Measurements from ENCODE around the gene IPPK.

IPPK gene

DNA sequence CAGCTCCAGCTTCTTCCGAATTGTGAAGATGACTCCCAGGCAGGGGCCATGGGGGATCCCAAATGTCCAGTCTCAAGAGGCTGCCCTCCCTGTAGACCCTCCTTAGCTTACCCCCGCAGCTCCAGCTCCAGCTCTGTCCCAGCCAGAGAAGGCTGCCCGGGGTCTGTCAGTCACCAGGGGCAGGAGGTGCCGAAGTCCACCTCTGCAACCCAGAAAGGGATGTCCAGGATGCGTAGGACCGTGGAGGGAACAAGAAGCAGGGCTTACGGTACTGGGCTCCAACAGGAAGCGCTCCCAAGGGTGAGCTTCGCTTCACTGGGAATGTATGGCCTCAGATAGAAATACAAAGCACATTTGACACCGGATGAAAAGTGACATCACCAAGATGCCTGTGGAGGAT, 6.0 kb downstream of the IPPK start:
- H3K27ac Mint-ChIP-seq, result no peak overlapping the region
- peaks cover 71% of the 10 kb centered on the region for H3K4me1 Mint-ChIP-seq
- H3K36me3 Mint-ChIP-seq (ENCODE audit: low read depth), result peaks cover 7% of the 10 kb centered on the region
- TF ChIP-seq, protein P1, sequence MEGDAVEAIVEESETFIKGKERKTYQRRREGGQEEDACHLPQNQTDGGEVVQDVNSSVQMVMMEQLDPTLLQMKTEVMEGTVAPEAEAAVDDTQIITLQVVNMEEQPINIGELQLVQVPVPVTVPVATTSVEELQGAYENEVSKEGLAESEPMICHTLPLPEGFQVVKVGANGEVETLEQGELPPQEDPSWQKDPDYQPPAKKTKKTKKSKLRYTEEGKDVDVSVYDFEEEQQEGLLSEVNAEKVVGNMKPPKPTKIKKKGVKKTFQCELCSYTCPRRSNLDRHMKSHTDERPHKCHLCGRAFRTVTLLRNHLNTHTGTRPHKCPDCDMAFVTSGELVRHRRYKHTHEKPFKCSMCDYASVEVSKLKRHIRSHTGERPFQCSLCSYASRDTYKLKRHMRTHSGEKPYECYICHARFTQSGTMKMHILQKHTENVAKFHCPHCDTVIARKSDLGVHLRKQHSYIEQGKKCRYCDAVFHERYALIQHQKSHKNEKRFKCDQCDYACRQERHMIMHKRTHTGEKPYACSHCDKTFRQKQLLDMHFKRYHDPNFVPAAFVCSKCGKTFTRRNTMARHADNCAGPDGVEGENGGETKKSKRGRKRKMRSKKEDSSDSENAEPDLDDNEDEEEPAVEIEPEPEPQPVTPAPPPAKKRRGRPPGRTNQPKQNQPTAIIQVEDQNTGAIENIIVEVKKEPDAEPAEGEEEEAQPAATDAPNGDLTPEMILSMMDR (IDR thresholded peaks at IDR 0.05), result no peak
- no peak for DNase-seq
- peaks cover 2% of the 10 kb centered on the region for H3K27me3 Mint-ChIP-seq (ENCODE audit: low read depth, poor library complexity)
- no peaks in the 10 kb centered on the region for H3K9me3 Mint-ChIP-seq
- H3K4me3 Mint-ChIP-seq, result no peak overlapping the region

DNA sequence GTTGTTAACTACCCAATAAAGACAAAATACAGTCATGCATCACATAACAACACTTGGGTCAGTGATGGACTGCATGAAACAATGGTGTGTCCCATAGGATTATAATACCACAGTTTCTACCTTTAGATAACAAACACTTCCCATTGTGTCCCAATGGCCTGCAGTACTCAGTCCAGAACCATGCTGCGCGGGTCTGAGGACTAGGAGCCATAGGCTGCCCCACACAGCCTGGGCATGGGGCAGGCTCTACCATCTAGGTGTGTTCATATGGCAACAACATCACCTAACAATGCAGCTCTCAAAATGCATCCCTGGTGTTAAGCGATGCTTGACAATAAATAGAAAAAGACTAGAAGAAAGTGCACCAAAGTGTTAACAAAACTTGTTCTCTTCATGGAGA, 6.8 kb downstream of the IPPK start:
- DNase-seq, result no peak
- Mint-ChIP-seq H3K27ac (no peak overlapping the region), H3K27me3 (ENCODE audit: low read depth, poor library complexity) (no peaks in the 10 kb centered on the region), H3K4me1 (peaks cover 63% of the 10 kb centered on the region), H3K36me3 (ENCODE audit: low read depth) (peaks cover 7% of the 10 kb centered on the region), H3K4me3 (no peak overlapping the region), H3K9me3 (no peaks in the 10 kb centered on the region)
- TF ChIP-seq, protein P1 (IDR thresholded peaks at IDR 0.05), result no peak

DNA sequence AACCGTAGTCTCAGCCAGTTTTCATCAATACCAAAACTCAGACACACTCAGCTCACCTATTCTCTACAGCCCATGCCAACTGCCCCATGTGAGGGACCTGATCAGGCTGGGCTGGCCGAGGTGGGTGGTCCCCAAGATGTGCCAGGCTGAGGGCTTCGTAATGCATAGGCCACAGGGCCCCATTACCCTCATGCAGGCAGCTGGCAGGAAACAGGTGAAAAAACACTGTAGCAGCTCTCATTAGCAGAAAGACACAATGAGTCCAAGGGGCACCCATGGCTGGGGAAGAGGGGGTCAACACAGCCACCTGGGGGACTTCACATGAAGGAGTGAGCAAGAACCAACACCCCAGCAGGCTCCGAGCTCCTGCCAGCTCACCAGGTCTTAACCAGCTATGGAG, 8.2 kb downstream of the IPPK start:
- peaks cover 53% of the 10 kb centered on the region for H3K4me1 Mint-ChIP-seq
- no peaks in the 10 kb centered on the region for H3K36me3 Mint-ChIP-seq (ENCODE audit: low read depth)
- DNase-seq, result no peak
- H3K27me3 Mint-ChIP-seq (ENCODE audit: low read depth, poor library complexity), result no peaks in the 10 kb centered on the region
- peak overlapping the region; percentile 25 for H3K27ac Mint-ChIP-seq
- TF ChIP-seq, protein P1 (IDR thresholded peaks at IDR 0.05), result no peak
- no peak overlapping the region for H3K4me3 Mint-ChIP-seq
- no peaks in the 10 kb centered on the region for H3K9me3 Mint-ChIP-seq

DNA sequence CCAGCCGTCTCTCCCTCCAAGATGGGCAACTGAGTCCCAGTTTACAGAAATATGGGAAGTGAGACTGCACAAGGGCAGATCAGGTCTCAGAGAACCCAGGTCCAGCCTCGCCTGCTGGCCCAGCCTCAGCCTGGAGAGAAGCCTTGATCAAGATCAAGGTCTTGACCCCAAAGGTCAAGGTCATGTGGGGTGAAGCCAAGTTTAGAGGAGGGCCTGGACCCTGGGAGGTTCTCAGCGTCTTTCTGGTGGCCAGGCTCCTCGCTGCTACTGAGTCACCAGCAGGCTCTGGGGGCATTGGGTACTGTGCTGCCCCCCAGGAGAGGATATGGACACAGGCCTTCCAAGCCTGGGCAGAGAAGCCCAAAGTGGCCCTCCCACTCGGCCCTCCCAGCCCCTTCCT, 8.8 kb downstream of the IPPK start:
- DNase-seq, result no peak
- Mint-ChIP-seq H3K27me3 (ENCODE audit: low read depth, poor library complexity) (no peaks in the 10 kb centered on the region), H3K4me1 (peaks cover 49% of the 10 kb centered on the region), H3K9me3 (no peaks in the 10 kb centered on the region), H3K36me3 (ENCODE audit: low read depth) (peaks cover 4% of the 10 kb centered on the region), H3K4me3 (no peak overlapping the region), H3K27ac (peak overlapping the region; percentile 57)
- TF ChIP-seq, protein P1 (IDR thresholded peaks at IDR 0.05), result no peak

DNA sequence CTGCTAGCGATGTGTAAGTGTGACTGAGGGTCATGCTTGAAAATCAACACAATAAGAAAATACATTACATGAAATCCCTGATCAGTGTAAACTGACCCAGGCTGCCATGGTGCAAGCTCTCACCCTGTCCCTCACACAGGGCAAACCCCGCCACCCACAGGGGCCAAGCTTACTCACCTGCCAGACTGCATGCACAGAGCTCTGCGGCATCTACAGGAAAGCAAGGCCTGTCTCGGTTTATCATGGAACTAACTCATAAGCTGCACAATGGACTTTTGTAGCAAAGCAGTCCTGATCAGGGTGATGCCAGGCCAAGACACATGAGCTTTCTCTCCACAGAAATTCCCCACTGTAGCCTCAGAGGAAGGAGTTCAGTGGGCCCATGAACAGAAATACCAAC, 9.7 kb downstream of the IPPK start:
- Mint-ChIP-seq H3K4me1 (peaks cover 43% of the 10 kb centered on the region), H3K4me3 (peak overlapping the region; percentile 59), H3K27me3 (ENCODE audit: low read depth, poor library complexity) (no peaks in the 10 kb centered on the region), H3K36me3 (ENCODE audit: low read depth) (peaks cover 9% of the 10 kb centered on the region), H3K27ac (peak overlapping the region; percentile 87), H3K9me3 (no peaks in the 10 kb centered on the region)
- TF ChIP-seq, protein P1 (IDR thresholded peaks at IDR 0.05), result no peak
- DNase-seq, result no peak

DNA sequence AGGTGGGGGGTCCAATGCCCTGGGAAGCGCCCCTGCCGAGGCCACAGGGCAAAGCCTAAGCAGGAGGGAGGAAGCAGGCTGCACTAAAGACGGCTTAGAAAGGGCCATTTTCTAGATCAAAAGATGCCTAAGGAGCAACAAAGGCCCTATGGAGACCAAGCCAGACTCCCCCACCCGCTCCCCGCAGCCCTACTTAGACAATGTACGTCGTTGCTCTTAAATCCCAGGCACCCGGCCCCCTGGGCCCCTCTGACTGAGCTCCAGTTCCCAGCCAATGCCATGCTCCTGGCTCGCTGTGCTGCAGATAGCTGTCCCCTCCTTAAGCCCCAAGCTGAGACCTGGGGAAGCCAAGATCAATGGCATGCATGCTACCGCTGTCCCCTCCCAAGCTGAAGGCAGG, 10.3 kb downstream of the IPPK start:
- Mint-ChIP-seq H3K4me1 (peaks cover 37% of the 10 kb centered on the region), H3K27ac (peak overlapping the region; percentile 46), H3K9me3 (no peaks in the 10 kb centered on the region), H3K36me3 (ENCODE audit: low read depth) (peaks cover 12% of the 10 kb centered on the region), H3K27me3 (ENCODE audit: low read depth, poor library complexity) (no peaks in the 10 kb centered on the region), H3K4me3 (no peak overlapping the region)
- TF ChIP-seq, protein P1 (IDR thresholded peaks at IDR 0.05), result no peak
- DNase-seq, result peak; percentile 31
